GM12892 (cell line): Measurements from ENCODE around the gene KRTAP5-11.
"Not testable (repeated sequence)": the region's sequence is repeated elsewhere in the genome, so short reads cannot be mapped to it uniquely, and the experiment has no call there.

Experiments used
- POLR2A ChIP-seq: IDR thresholded peaks from 2 replicates; pipeline ENCODE4 v1.6.1; 2011; ENCODE audit warnings: low read depth, low read length, control low read depth
- TAF1 ChIP-seq: IDR thresholded peaks from 2 replicates; pipeline ENCODE4 v1.6.1; 2011; ENCODE audit warnings: low read depth, mild to moderate bottlenecking, control low read depth, low read length, borderline replicate concordance

DNA sequence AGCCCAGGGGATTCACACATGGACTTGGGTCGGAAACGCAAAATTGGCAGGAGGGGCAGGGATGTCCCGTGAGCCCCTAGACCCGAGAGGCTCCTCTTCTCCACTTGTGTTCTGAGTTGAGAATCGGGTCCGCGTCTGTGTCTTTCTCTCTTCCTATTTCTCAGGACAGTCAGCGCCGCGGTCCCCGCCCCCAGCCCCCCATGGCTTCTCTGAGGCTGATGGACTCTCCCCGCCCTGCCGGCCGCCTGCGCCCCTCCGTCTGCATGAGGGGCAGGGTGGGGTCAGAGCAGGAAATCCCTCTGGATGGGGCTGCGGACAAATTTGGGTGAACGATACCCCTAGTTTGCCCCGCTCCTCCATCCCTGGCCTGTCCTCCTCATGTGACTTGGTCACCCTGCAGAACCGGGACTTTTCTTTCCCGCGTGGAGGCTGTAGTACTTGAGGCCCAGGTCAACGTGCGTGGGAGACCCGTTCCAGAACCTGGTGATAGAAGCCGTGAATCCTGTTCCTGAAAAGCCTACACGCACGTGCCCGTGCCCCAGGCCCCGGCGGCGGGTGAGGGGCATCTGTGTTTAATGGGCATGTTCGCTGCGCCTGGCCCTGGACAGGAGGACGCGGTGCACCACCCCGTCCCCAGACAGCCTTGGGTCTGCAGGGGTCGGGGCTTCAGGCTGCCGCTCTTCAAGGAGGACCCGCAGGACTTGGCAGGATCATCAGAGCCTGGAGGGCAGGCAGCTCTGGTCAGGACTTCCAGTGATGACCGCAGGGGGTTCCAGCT is 5.8 kb downstream of the KRTAP5-11 start:
- TF ChIP-seq POLR2A, TAF1: not testable (repeated sequence)
